CD14-positive monocyte (primary cell): ENCODE measurements around the gene SUB1. TPM values are rescaled to one million over a fixed set of nuclear protein-coding genes. Genes with fewer than 3 reads are reported as not detected.
"Not testable (repeated sequence)": the region's sequence is repeated elsewhere in the genome, so short reads cannot be mapped to it uniquely, and the experiment has no call there.

ENCODE experiments used
- DNase-seq, 3 donors: peaks; one replicate each; pipeline ENCODE4 v3.0.0-alpha.2; 2011 to 2022
- H2AFZ ChIP-seq: 2 replicates; pipeline ENCODE4 v1.6.0; 2012; ENCODE audit warnings: mild to moderate bottlenecking, low read depth, low read length, inconsistent platforms; ENCODE audit not compliant: insufficient read depth, poor library complexity, severe bottlenecking
- H3K27ac ChIP-seq, 2 donors: 1 replicate in 1 of 2; 2 replicates in 1 of 2; pipeline ENCODE4 v1.5.1; 2012 to 2013; ENCODE audit warnings: low read length in 2 of 2, control low read depth in 1 of 2, inconsistent platforms in 1 of 2, low read depth in 1 of 2, mild to moderate bottlenecking in 1 of 2
- H3K27me3 ChIP-seq, 2 donors: one replicate each; pipeline versions ENCODE4 v1.6.0 to v1.6.1; 2011 to 2013; ENCODE audit warnings: low read length in 2 of 2; ENCODE audit not compliant: control insufficient read depth in 2 of 2, insufficient read depth in 2 of 2
- H3K36me3 ChIP-seq, 2 donors: replicated peaks in 1 of 2; 1 replicate in 1 of 2; 2 replicates in 1 of 2; pipeline versions ENCODE4 v1.5.1 to v1.6.1; 2012 to 2013; ENCODE audit warnings: low read length in 2 of 2, control low read depth in 1 of 2, inconsistent platforms in 1 of 2, mild to moderate bottlenecking in 1 of 2; ENCODE audit not compliant: insufficient read depth in 2 of 2, control insufficient read depth in 1 of 2
- H3K4me1 ChIP-seq, 2 donors: 1 replicate in 1 of 2; 2 replicates in 1 of 2; pipeline versions ENCODE4 v1.5.1 to v1.6.1; 2012 to 2013; ENCODE audit warnings: low read length in 2 of 2, control low read depth in 1 of 2, inconsistent platforms in 1 of 2, mild to moderate bottlenecking in 1 of 2, moderate library complexity in 1 of 2; ENCODE audit not compliant: insufficient read depth in 2 of 2, control insufficient read depth in 1 of 2
- H3K4me2 ChIP-seq: replicated peaks from 2 replicates; pipeline ENCODE3; 2012; ENCODE audit warnings: low read length, moderate library complexity, mild to moderate bottlenecking; ENCODE audit not compliant: poor library complexity, severe bottlenecking; ENCODE audit errors: extremely low read depth
- H3K4me3 ChIP-seq, 3 experiments: fragments of 200-600 bp in 1 of 3; sonication (generic) in 1 of 3; replicated peaks in 1 of 3; 1 replicate in 2 of 3; 2 replicates in 1 of 3; pipeline ENCODE4 v1.5.1; 2011 to 2013; ENCODE audit warnings: low read length in 3 of 3, mild to moderate bottlenecking in 3 of 3, control low read depth in 2 of 3, low read depth in 2 of 3, inconsistent platforms in 1 of 3, moderate library complexity in 1 of 3
- H3K79me2 ChIP-seq: 2 replicates; pipeline ENCODE4 v1.6.0; 2012; ENCODE audit warnings: mild to moderate bottlenecking, control low read depth, inconsistent platforms, low read length, moderate library complexity; ENCODE audit not compliant: insufficient read depth
- H3K9ac ChIP-seq: 2 replicates; pipeline ENCODE4 v1.6.0; 2017; ENCODE audit warnings: low read length, mild to moderate bottlenecking; ENCODE audit not compliant: insufficient read depth, poor library complexity, severe bottlenecking
- H3K9me3 ChIP-seq, 2 donors: replicated peaks in 1 of 2; 1 replicate in 1 of 2; 2 replicates in 1 of 2; pipeline versions ENCODE4 v1.5.1 to v1.6.1; 2012 to 2013; ENCODE audit warnings: low read length in 2 of 2, control low read depth in 1 of 2; ENCODE audit not compliant: control insufficient read depth in 1 of 2, insufficient read depth in 1 of 2
- H4K20me1 ChIP-seq: 2 replicates; pipeline ENCODE4 v1.6.0; 2012; ENCODE audit warnings: mild to moderate bottlenecking, low read length, control low read depth, moderate library complexity; ENCODE audit not compliant: insufficient read depth
- H3K27ac Mint-ChIP-seq, 7 donors: one replicate each; pipeline ENCODE4 v1.8.0; 2020; ENCODE audit warnings: mild to moderate bottlenecking in 7 of 7, mixed read lengths in 7 of 7, moderate library complexity in 6 of 7, inconsistent platforms in 2 of 7
- H3K27me3 Mint-ChIP-seq, 3 donors: one replicate each; pipeline ENCODE4 v1.8.0; 2021 to 2022; ENCODE audit warnings: low read depth in 3 of 3, mild to moderate bottlenecking in 3 of 3, mixed read lengths in 3 of 3, moderate library complexity in 3 of 3, inconsistent platforms in 1 of 3
- H3K36me3 Mint-ChIP-seq, 2 donors: one replicate each; pipeline ENCODE4 v1.8.0; 2020; ENCODE audit warnings: mixed read lengths in 2 of 2, inconsistent platforms in 1 of 2, mild to moderate bottlenecking in 1 of 2
- H3K4me1 Mint-ChIP-seq: one replicate; pipeline ENCODE4 v1.8.0; 2020; ENCODE audit warnings: mild to moderate bottlenecking, mixed read lengths
- H3K4me3 Mint-ChIP-seq, 2 donors: one replicate each; pipeline ENCODE4 v1.8.0; 2020; ENCODE audit warnings: mild to moderate bottlenecking in 2 of 2, mixed read lengths in 2 of 2, moderate library complexity in 1 of 2
- H3K9me3 Mint-ChIP-seq, 7 donors: one replicate each; pipeline ENCODE4 v1.8.0; 2020 to 2022; ENCODE audit warnings: mixed read lengths in 7 of 7, mild to moderate bottlenecking in 6 of 7, moderate library complexity in 6 of 7, inconsistent platforms in 2 of 7
- CTCF ChIP-seq: fragments of 200-600 bp; IDR thresholded peaks from one replicate; pipeline ENCODE4 v1.8.0; 2022; ENCODE audit warnings: antibody characterized with exemption, mild to moderate bottlenecking
- WGBS: methylation state at CpG from one replicate; pipeline ENCODE4 v1.1.5; 2013; ENCODE audit warnings: missing lambda C conversion rate; ENCODE audit not compliant: insufficient coverage; 5-methylcytosine and 5-hydroxymethylcytosine counted together
- intact Hi-C, 2 donors: fragments of 100-400 bp; cut with micrococcal nuclease; formaldehyde crosslinking; loops; one replicate each; pipeline versions ENCODE4 v1.15.0 to v1.15.1; 2023
- polyA plus RNA-seq, 3 donors: library from polyadenylated mRNA; depleted of rRNA in 1 of 3; unstranded in 2 of 3; stranded (reverse) in 1 of 3; fragments of 300-500 nt in 2 of 3; fragments of >200 nt in 1 of 3; fragmentation: Illumina TruSeq in 2 of 3; gene quantifications; 1 replicate in 2 of 3; 2 replicates in 1 of 3; pipeline ENCODE4 v1.2.3, GENCODE V29; 2012 to 2021

SUB1 gene
- polyA plus RNA-seq, 3 donors = 74.3 to 454 (median 399) TPM

GRCh38 chr5:32572778-32573480, 12.4 kb upstream of the SUB1 start:
- no peak overlapping the region for H3K4me3 ChIP-seq
- TF ChIP-seq CTCF = no peak

DNA sequence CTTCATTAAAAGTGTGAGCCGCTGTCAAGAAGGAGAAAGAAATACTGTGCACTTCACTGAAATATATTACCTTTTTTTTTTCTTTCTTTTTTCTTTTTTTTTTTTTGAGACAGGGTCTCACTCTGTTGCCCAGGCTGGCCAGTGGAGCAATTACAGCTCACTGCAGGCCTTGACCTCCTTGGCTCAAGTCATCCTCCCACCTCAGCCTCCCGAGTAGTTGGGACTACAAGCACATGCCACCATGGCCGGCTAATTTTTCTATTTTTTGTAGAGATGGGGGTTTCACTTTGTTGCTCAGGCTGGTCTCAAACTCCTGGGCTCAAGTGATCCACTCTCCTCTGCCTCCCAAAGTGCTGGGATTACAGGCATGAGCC, 11.9 kb upstream of the SUB1 start:
- H3K36me3 ChIP-seq, H3K36me3 Mint-ChIP-seq, H3K27ac ChIP-seq, H3K9me3 Mint-ChIP-seq, H3K4me2 ChIP-seq, intact Hi-C loops, H3K79me2 ChIP-seq, DNase-seq, H3K4me3 Mint-ChIP-seq, H2AFZ ChIP-seq, H3K27me3 ChIP-seq, H3K9me3 ChIP-seq, H3K4me3 ChIP-seq, H3K27me3 Mint-ChIP-seq, H3K9ac ChIP-seq, H4K20me1 ChIP-seq, H3K27ac Mint-ChIP-seq: not testable (repeated sequence)
- peaks cover 3 to 11% of the 10 kb centered on the region in 2 donors for H3K4me1 ChIP-seq
- peaks cover 13% of the 10 kb centered on the region for H3K4me1 Mint-ChIP-seq
- WGBS = no CpG with 5 or more reads among the region's 3 CpGs

More at GRCh38 chr5:32572778-32573480, 12.4 kb upstream of the SUB1 start:
- Histone ChIP-seq H3K27me3 (no peaks in the 10 kb centered on the region), H4K20me1 (no peaks in the 10 kb centered on the region), H3K9ac (no peak overlapping the region), H3K9me3 (no peaks in the 10 kb centered on the region), H3K4me1 (peaks cover 0 to 6% of the 10 kb centered on the region in 2 donors), H2AFZ (no peak overlapping the region), H3K79me2 (no peaks in the 10 kb centered on the region), H3K27ac (no peak overlapping the region), H3K36me3 (no peaks in the 10 kb centered on the region), H3K4me2 (no peak overlapping the region)
- no peak overlapping the region for H3K27ac Mint-ChIP-seq
- peaks cover 0 to 1% (median 0%) of the 10 kb centered on the region in 7 donors for H3K9me3 Mint-ChIP-seq
- WGBS = 93% methylated on average over 3 of the region's 8 CpGs
- H3K4me1 Mint-ChIP-seq = peaks cover 10% of the 10 kb centered on the region
- H3K4me3 Mint-ChIP-seq = no peak overlapping the region
- no peaks in the 10 kb centered on the region for H3K36me3 Mint-ChIP-seq
- H3K27me3 Mint-ChIP-seq = peaks cover 0 to 1% (median under 1%) of the 10 kb centered on the region in 3 donors
- DNase-seq = no peak
- intact Hi-C loops = no loop called here
